Right ventricle myocardium inferior (tissue), 1 donor: ENCODE data around the gene HADHA. TPM values are rescaled to one million over a fixed set of nuclear protein-coding genes. Genes with fewer than 3 reads are reported as not detected.

ENCODE experiments used
- ATAC-seq: fragments of 200-7000 bp; cut with Tn5 transposase; one replicate; pipeline ENCODE4 v1.9.1; 2020; ENCODE audit warnings: mild to moderate bottlenecking, moderate library complexity
- DNase-seq: peaks from one replicate; pipeline ENCODE4 v3.0.0; 2021; ENCODE audit errors: missing footprints
- intact Hi-C: fragments of 100-400 bp; cut with DNase I; formaldehyde crosslinking; loops from one replicate; pipeline ENCODE4 v1.11.0; 2022
- total RNA-seq: library from RNA; stranded (reverse); fragmentation: NEBNext Ultra II Directional; extraction: Animal tissue kit (Norgen Biotek cat#: 25700); gene quantifications from one replicate; pipeline ENCODE4 v1.2.1, GENCODE V29; 2021
- donor health status: DM: no; HTN: yes; CAD: no; lungs with severe emphysema.

The HADHA gene
- total RNA-seq, 1 donor from 2014 or later: 764 TPM

DNA sequence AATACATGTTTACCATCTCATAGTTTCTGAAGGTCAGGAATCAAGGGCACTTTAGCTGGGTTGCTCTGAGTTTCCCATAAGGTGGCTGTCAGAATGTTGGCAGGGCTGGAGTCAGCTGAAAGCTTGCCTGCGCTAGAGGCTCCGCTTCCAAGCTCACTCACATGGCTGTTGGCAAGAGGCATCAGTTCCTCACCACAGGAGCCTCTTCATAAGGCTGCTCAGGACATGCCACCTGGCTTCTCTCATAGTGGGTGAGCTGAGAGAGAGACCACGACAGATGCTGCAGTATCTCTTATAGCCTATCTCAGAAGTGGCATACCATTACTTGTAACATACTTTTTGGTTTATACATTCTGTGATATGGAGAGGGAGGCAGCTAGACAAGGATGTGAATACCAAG lies 7.5 kb upstream of the HADHA start:
- ATAC-seq (peak; percentile 89), DNase-seq (no peak)
- intact Hi-C loops: no loop called here

- DNase-seq (no peak), ATAC-seq (no peak)
- intact Hi-C loops: loop anchor here (5.0 kb wide), 1 partner anchor 78 kb away; no protein-coding TSS in a partner anchor
Observed at GRCh38 chr2:26249625-26250024, 5.2 kb upstream of the HADHA start.

- intact Hi-C loops: loop anchor here (5.0 kb wide), 1 partner anchor 80 kb away; no protein-coding TSS in a partner anchor
- ATAC-seq (no peak), DNase-seq (no peak)
Observed at GRCh38 chr2:26246818-26247217, 2.4 kb upstream of the HADHA start.

DNA sequence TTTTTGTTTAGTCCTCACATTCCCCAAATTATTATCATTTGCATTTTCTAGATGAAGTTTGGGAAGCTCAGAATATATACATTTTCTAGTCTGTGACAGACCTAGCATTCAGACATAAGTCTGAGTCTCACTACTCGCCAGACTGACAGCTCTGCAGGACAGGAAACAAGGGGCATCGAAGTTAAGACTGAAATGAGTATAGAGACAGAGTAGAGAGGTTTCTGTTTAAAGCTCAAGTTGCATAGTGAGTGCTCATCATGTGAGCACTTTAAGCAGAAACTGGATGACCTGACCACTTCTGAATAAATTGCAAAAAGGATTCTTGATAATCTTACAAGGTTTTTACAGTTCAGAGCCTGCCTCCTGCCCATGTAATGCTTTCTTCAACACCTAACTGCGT lies 1.4 kb upstream of the HADHA start:
- intact Hi-C loops: loop anchor here (2.0 to 5.0 kb wide), 2 partner anchors 29 to 81 kb away; no protein-coding TSS in a partner anchor
- DNase-seq: no peak
- ATAC-seq: no peak

DNA sequence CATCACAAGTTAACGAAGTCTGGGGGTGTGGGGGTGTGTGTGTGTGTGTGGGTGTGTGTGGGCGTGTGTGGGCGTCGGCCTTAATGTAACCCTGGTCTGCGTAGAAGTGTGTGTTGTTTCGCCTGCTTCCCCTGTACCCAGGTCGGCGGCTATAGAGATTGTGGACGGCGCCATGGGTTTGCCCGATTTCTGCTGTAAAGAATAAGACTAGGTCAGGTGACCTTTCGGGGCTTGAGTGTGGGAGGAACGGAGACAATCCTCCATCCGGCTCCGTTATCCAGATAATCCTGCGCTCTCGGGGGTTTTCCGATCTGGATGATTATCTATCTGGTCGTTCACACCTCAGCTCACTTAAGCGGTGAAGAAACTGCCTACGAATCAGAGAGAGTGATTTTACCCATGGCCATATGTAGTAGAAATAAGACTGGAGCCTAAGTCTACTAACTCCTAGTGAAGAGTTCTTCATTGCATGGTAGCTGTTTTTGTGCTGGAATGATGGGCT lies 850 bp upstream of the HADHA start:
- peak; percentile 16 for ATAC-seq
- intact Hi-C loops: loop anchor here (2.0 to 5.0 kb wide), 2 partner anchors 30 to 82 kb away; no protein-coding TSS in a partner anchor
- peak; percentile 68 for DNase-seq

GRCh38 chr2:26243470-26244308 lies 743 bp downstream of the HADHA start:
- no peak for DNase-seq
- intact Hi-C loops: loop anchor here (2.0 to 5.0 kb wide), 2 partner anchors 31 to 104 kb away; partner anchors contain the start of genes ADGRF3 and SELENOI
- no peak for ATAC-seq

DNA sequence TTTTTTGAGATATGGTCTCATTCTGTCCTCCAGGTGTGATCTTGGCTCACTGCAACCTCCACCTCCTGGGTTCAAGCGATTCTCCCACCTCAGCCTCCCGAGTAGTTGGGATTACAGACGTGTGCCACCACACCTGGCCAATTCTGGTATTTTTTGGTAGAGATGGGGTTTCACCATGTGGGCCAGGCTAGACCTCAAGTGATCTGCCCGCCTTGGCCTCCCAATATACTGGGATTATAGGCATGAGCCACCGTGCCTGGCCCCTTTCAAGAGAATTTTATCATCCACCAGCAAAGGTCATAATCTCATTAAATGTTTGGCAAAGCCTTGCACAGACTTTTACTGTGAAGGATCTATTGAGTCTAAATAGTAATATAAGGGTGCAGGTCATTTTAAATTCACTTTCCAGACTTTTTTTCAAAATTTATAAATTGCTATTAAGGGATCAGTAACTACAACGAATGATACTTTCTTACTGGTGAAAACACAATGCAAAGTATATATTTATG lies 2.5 kb downstream of the HADHA start:
- intact Hi-C loops: loop anchor here (5.0 kb wide), 1 partner anchor 105 kb away; the partner anchor contains the start of genes ADGRF3 and SELENOI
- ATAC-seq: no peak
- DNase-seq: no peak

GRCh38 chr2:26238311-26238958 lies 6.0 kb downstream of the HADHA start:
- DNase-seq (no peak), ATAC-seq (no peak)
- intact Hi-C loops: no loop called here

DNA sequence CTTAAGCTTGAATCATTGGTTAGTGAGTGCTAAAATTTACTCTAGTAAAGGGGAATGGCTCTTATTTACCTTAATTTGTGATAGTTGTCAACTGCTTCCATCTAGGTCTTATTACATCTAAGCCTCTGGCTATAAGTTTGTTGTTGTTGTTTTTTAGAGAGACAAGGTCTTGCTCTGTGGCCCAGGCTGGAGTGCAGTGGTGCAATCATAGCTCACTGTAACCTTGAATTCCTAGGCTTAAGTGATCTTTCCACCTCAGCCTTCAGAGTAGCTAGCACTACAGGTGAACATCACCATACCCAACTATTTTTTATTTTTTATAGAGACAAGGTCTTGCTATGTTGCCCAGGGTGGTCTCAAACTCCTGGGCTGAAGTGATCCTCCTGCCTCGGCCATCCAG lies 6.6 kb downstream of the HADHA start:
- DNase-seq (no peak), ATAC-seq (no peak)
- intact Hi-C loops: no loop called here

DNA sequence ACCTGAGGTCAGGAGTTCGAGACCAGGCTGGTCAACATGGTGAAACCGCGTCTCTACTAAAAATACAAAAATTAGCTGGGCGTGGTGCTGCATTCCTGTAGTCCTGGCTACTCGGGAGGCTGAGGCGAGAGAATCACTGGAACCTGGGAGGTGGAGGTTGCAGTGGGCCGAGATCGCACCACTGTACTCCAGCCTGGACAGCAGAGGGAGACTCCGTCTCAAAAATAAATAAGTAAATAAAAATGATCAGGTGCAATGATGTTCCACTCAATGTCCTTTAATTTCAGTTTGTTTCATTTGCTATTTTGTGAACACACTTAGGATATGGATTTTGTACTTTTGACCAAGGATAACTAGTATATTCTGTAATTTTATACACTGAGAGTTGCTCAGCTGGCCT lies 9.3 kb downstream of the HADHA start:
- intact Hi-C loops: loop anchor here (2.0 kb wide), 1 partner anchor 42 kb away; no protein-coding TSS in a partner anchor
- ATAC-seq (no peak), DNase-seq (no peak)

GRCh38 chr2:26230806-26231205 lies 13.6 kb downstream of the HADHA start:
- intact Hi-C loops: no loop called here
- DNase-seq (no peak), ATAC-seq (no peak)

- ATAC-seq: no peak
- intact Hi-C loops: no loop called here
- no peak for DNase-seq
Observed at GRCh38 chr2:26229595-26229994, 14.8 kb downstream of the HADHA start.

DNA sequence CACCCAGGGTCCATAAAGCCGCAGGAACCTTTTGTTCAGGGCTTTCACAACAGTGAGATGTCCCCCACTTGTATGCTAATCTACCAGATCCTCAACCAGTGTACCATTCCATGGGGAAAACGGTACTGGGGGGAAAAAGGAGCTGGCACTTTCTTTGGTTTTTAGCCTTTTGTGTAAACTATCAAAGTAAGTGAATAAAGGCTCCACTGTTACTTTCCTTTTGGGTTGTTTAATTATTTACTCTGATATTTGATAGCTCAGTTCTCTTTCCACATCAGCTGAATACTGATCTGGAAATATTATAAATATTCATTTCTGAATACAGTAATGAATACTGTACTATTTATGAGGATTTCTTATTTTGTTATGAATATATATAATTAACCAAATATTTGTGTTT lies 20.3 kb downstream of the HADHA start:
- intact Hi-C loops: no loop called here
- no peak for ATAC-seq
- DNase-seq: no peak

DNA sequence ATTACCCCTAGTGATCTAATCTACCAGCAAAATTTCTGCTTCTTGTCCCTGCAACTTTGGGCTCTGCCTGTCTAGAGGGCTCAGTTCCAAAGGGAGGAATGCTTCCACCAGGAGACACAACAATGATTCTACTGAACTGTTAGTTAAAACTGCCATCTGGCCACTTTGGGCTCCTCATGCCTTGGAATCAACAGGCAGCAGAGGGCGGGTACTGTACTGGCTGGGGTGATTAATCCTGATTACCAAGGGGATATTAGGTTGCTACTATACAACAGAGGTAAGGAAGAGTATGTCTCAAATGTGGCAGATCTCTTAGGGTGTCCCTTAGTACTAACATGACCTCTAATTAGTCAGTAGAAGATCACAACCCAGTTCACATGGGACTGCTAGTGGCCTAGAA lies 21.4 kb downstream of the HADHA start:
- intact Hi-C loops: no loop called here
- ATAC-seq: no peak
- no peak for DNase-seq

DNA sequence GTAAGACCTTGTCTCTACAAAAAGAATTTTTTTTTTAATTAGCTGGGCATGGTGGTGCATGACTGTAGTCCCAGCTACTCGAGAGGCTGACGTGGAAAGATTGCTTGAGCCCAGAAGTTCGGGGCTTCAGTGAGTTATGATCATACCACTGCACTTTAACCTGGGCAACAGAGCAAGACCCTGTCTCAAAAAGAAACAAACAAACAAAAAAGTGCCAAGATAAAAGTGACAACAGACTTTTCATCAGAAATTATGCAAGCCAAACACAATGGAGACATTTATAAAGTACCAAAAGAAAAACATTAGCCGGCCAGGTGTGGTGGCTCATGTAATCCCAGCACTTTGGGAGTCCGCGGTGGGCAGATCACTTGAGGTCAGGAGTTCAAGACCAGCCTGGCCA lies 26.7 kb downstream of the HADHA start:
- no peak for ATAC-seq
- DNase-seq: no peak
- intact Hi-C loops: no loop called here

GRCh38 chr2:26216587-26216986 lies 27.8 kb downstream of the HADHA start:
- DNase-seq (no peak), ATAC-seq (no peak)
- intact Hi-C loops: no loop called here

- ATAC-seq (no peak), DNase-seq (no peak)
- intact Hi-C loops: no loop called here
Observed at GRCh38 chr2:26215833-26216232, 28.6 kb downstream of the HADHA start.

DNA sequence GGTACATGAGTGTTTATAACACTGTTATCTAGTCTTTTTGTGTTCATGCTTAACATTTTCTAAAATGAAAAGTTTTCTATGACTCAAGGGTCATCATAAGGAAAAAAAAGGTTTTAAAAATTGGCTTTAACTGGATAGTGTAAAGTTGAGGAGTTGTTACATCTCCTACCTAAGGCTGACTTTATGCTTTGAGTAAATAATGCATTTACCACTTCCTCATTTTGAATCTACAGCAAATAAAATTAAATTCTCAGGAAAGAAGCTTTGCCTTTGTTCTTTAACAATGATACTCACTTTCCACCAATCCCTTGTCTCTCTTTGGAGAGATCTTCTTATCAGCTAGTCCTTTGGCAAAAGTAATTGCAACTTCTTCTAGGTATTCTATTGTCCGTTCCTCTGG lies 29.7 kb downstream of the HADHA start:
- intact Hi-C loops: no loop called here
- DNase-seq (no peak), ATAC-seq (no peak)

DNA sequence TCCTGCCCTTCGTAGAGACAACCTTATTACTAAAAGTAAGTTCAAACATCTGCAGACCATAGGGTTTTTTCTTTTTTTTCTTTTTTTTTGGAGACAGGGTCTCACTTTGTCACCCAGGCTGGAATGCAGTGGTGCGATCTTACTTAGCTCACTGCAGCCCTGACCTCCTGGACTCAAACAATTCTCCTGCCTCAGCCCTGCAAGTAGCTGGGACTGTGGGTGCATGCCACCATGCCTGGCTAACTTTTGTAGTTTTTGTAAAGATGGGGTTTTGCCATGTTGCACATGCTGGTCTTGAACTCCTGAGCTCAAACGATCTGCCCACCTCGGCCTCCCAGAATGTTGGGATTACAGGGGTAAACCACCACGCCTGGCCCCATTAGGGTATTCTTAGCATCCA lies 32.4 kb downstream of the HADHA start:
- DNase-seq (no peak), ATAC-seq (no peak)
- intact Hi-C loops: no loop called here

DNA sequence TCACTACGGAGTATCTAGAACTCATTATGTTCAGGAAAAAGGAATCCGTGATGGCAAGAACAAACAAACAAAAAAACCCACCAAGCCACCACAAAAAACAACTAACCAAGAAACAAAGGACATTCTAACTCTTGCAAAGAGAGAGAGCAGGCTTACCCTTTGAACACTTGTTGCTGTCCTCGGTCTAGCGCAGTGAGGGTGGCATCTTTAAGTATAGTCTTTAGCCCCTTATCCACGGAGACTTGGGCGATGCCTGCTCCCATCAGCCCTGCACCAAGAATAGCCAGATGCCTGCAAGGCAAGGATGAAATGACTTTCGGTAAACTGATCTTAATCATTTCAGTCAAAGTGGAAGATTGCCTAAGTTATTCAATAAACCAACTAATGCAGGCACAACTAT lies 40.5 kb downstream of the HADHA start:
- no peak for ATAC-seq
- intact Hi-C loops: no loop called here

More for the DNA sequence above, 40.5 kb downstream of the HADHA start:
- no peak for DNase-seq
